NB4 (cell line): ENCODE data around the gene NTM.

Experiments used
- DNase-seq: peaks from one replicate; pipeline ENCODE4 v3.0.0; 2010; ENCODE audit warnings: low read depth
- H3K4me3 ChIP-seq: one replicate; pipeline ENCODE4 v1.5.1; 2011; ENCODE audit warnings: mild to moderate bottlenecking, low read depth, low read length, moderate library complexity
- CTCF ChIP-seq: IDR thresholded peaks from one replicate; pipeline ENCODE4 v1.5.1; 2012; ENCODE audit warnings: low read depth, low read length
- MAX ChIP-seq: IDR thresholded peaks from 2 replicates; pipeline ENCODE4 v1.6.1; 2011; ENCODE audit warnings: low read depth, low read length
- MYC ChIP-seq: IDR thresholded peaks from 2 replicates; pipeline ENCODE4 v1.6.1; 2011; ENCODE audit warnings: low read depth, low read length
- POLR2A ChIP-seq: IDR thresholded peaks from 2 replicates; pipeline ENCODE4 v1.6.1; 2011; ENCODE audit warnings: mild to moderate bottlenecking; ENCODE audit not compliant: insufficient read length; ENCODE audit errors: extremely low read depth

The NTM gene

DNA sequence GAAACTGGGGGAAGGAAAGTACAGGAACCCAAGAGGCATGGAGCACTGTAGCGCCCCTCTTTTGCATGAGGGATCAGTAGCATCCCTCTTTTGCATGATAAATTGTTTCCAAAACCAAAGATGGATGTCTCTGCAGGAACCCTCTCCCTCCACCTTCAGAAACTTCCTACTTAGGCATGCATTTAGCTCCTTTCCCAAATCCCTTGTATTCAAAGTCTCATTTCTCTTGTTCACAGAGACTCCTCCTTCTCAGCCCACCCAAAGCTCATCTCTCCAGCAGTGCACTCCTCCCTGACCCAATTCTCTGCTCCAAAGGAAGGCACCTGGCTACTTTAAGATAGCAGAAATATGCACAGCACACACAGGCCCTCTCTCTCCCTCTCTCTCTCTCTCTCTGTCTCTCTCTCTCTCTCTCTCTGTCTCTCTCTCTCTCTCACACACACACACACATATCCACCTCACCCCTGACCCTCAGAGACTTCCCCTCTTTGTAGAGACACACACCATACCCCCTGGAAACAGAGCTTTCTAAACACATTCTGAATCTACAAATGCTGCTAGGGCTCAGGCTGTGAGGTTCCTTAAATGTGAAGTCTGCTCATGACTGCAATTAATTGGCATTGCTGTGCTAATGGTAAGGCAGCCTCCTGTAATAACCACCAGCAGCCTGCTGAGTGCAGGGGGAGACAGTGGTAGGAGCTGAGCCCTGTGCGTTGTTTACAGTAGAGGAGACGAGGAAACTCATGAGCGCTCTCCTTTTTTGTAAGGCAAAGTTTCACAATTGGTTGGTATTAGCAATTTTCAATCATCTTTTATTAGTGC is 519.6 kb downstream of the NTM start:
- no peak overlapping the region for H3K4me3 ChIP-seq
- TF ChIP-seq MAX (no peak), CTCF (no peak), POLR2A (no peak), MYC (no peak)
- DNase-seq = no peak

- TF ChIP-seq CTCF (no peak), POLR2A (no peak), MAX (no peak), MYC (no peak)
- no peak for DNase-seq
Measured at GRCh38 chr11:131893103-131893890, 522.9 kb downstream of the NTM start.

DNA sequence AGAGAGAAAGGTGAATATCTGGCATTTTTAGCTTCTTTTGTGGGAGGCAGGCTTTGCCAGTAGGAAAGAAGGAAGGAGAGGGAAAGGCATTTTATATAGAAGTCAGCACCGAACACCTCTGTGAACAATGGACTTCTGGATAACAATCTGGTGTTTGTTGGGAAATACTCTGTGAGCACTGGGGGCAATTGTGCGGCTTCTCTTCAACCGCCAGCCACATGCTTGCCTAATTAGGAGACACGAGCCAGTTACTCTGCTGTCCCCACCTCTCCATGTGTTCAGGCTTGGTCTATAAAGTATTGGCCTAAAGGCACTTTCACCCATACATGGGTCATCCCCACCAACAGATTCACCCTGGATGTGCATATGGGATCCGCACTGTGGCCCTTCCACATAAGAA is 523.6 kb downstream of the NTM start:
- DNase-seq = no peak
- TF ChIP-seq CTCF (no peak), MAX (no peak), POLR2A (no peak), MYC (no peak)

More at GRCh38 chr11:131893103-131893890, 522.9 kb downstream of the NTM start:
- H3K4me3 ChIP-seq = no peak overlapping the region

DNA sequence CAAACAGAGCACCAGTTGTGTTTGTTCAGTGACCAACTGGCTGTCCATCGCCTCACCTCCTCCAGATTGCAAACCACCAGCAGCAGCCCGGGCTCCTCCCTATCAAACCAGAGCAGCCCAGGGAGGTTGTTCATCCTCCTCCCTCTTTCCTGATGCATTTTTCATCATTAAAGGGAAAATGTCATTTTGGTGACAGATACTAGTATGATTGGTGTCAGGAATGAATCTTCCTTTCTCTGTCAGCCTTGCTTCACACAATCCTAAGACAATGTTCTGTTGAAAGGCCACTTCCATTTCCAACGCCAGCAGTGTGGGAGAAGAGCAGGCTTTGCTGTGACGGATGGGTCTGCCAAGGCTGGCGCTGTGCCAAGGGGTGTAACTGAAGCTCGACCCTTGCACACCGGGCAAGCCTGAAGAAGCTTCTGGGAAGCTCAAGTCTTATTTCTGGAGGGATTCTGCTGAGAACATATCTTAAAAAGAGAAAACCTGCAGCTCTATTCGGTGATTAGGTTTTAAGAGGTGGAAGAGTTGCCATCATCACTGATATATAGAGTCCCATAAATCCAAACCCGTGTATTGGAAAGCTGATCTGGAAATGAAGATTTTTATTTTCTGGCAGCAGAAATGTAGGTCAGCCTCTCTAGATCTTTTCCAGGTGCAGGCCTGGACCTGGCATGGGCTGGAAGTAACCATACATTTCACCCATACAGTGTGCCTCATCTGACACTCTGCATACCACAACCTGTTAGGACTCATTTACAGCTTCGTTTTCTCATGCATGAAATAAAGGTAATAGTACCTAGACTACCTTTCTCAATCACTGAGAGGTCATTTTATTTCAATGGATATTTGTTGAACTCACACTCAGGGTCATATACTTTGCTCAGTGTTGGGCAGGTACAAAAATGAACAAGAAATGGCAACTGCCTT is 524.5 kb downstream of the NTM start:
- H3K4me3 ChIP-seq = no peak overlapping the region
- no peak for DNase-seq
- no peak for TF ChIP-seq CTCF
- no peak for TF ChIP-seq MYC
- TF ChIP-seq POLR2A = no peak

More for the DNA sequence above, 523.6 kb downstream of the NTM start:
- H3K4me3 ChIP-seq = no peak overlapping the region

GRCh38 chr11:131895865-131896264 is 525.5 kb downstream of the NTM start:
- no peak overlapping the region for H3K4me3 ChIP-seq
- TF ChIP-seq CTCF = no peak
- no peak for TF ChIP-seq MAX
- DNase-seq = no peak
